Right cardiac atrium (tissue), 5 donors: ENCODE results near the gene HERC6. TPM values are rescaled to one million over a fixed set of nuclear protein-coding genes. Genes with fewer than 3 reads are reported as not detected.

Source experiments
- ATAC-seq, 2 donors: fragments of 200-7000 bp; cut with Tn5 transposase; one replicate each; pipeline versions ENCODE4 v1.8.0 to v1.9.1; 2020; ENCODE audit warnings: moderate library complexity in 2 of 2, mild to moderate bottlenecking in 1 of 2
- DNase-seq, 3 donors: peaks; one replicate each; pipeline ENCODE4 v3.0.0-alpha.2; 2020
- H3K27ac ChIP-seq: one replicate; pipeline ENCODE4 v1.5.1; 2013; ENCODE audit warnings: mild to moderate bottlenecking, low read length, control low read depth, moderate library complexity
- H3K27me3 ChIP-seq: one replicate; pipeline ENCODE4 v1.6.1; 2013; ENCODE audit not compliant: control insufficient read depth, insufficient read depth
- H3K4me1 ChIP-seq: one replicate; pipeline ENCODE4 v1.6.1; 2013; ENCODE audit warnings: low read length; ENCODE audit not compliant: control insufficient read depth, insufficient read depth
- H3K4me3 ChIP-seq: one replicate; pipeline ENCODE4 v1.5.1; 2013; ENCODE audit warnings: low read length, control low read depth
- H3K9me3 ChIP-seq: one replicate; pipeline ENCODE4 v1.6.1; 2013; ENCODE audit warnings: low read length; ENCODE audit not compliant: control insufficient read depth
- WGBS: extraction: QIAGEN DNeasy Blood & Tissue Kit; methylation state at CpG from one replicate; pipeline ENCODE4 v1.1.7; 2013; 5-methylcytosine and 5-hydroxymethylcytosine counted together
- intact Hi-C, 4 donors: fragments of 100-400 bp; cut with DNase I; formaldehyde crosslinking; loops; one replicate each; pipeline versions ENCODE4 v1.11.0 to v1.14.0; 2022 to 2023
- polyA plus RNA-seq: library from polyadenylated mRNA; stranded (reverse); fragments of 200-250 nt; gene quantifications from one replicate; pipeline ENCODE4 v1.2.3, GENCODE V29; 2013
- total RNA-seq, 4 donors: library from RNA; stranded (reverse); fragmentation: NEBNext Ultra II Directional; extraction: Animal tissue kit (Norgen Biotek cat#: 25700); gene quantifications; one replicate each; pipeline ENCODE4 v1.2.1, GENCODE V29; 2021
- donor health status: healthy with polysubstance abuse.
- donor health status: DM: no; HTN: yes; CAD: no.
- donor health status: DM: no; HTN: no; CAD: no.
- donor health status: DM: no; HTN: yes; CAD: no; lungs with severe emphysema.
- donor health status: DM: yes; HTN: yes; CAD: no.

Gene HERC6
- total and polyA plus RNA-seq, 5 donors = 5.1 to 10.9 (median 9.8) TPM

- H3K9me3 ChIP-seq = no peaks in the 10 kb centered on the region
- intact Hi-C loops = no loop called here
Observed at GRCh38 chr4:88390128-88390527, 11.5 kb downstream of the HERC6 start.

GRCh38 chr4:88391703-88392102, 13.1 kb downstream of the HERC6 start:
- no peaks in the 10 kb centered on the region for H3K9me3 ChIP-seq
- intact Hi-C loops = no loop called here
- H3K4me1 ChIP-seq = no peaks in the 10 kb centered on the region
- no peak overlapping the region for H3K4me3 ChIP-seq
- H3K27ac ChIP-seq = no peak overlapping the region
- 83% methylated on average over 1 of the region's 1 CpG for WGBS
- H3K27me3 ChIP-seq = no peaks in the 10 kb centered on the region
- ATAC-seq = no peak
- DNase-seq = no peak

More at GRCh38 chr4:88390128-88390527, 11.5 kb downstream of the HERC6 start:
- H3K4me1 ChIP-seq = no peaks in the 10 kb centered on the region
- DNase-seq (no peak), ATAC-seq (no peak)
- H3K27ac ChIP-seq = no peak overlapping the region
- no peak overlapping the region for H3K4me3 ChIP-seq
- H3K27me3 ChIP-seq = no peaks in the 10 kb centered on the region
- WGBS = 99% methylated on average over 2 of the region's 2 CpGs

GRCh38 chr4:88396681-88397080, 18.0 kb downstream of the HERC6 start:
- Histone ChIP-seq H3K27me3 (no peaks in the 10 kb centered on the region), H3K4me1 (no peaks in the 10 kb centered on the region), H3K9me3 (no peaks in the 10 kb centered on the region), H3K27ac (no peak overlapping the region), H3K4me3 (no peak overlapping the region)
- WGBS = 77% methylated on average over 2 of the region's 2 CpGs
- no peak for DNase-seq
- intact Hi-C loops = no loop called here
- ATAC-seq = no peak

GRCh38 chr4:88398381-88398780, 19.7 kb downstream of the HERC6 start:
- Histone ChIP-seq H3K4me3 (no peak overlapping the region), H3K4me1 (no peaks in the 10 kb centered on the region), H3K9me3 (no peaks in the 10 kb centered on the region), H3K27ac (no peak overlapping the region), H3K27me3 (no peaks in the 10 kb centered on the region)
- intact Hi-C loops = no loop called here
- no peak for ATAC-seq
- 92% methylated on average over 2 of the region's 2 CpGs for WGBS
- DNase-seq = no peak

GRCh38 chr4:88409206-88409605, 30.6 kb downstream of the HERC6 start:
- Histone ChIP-seq H3K27me3 (no peaks in the 10 kb centered on the region), H3K27ac (no peak overlapping the region), H3K4me3 (no peak overlapping the region), H3K4me1 (no peaks in the 10 kb centered on the region), H3K9me3 (no peaks in the 10 kb centered on the region)
- ATAC-seq (no peak), DNase-seq (no peak)
- WGBS = 97% methylated on average over 2 of the region's 2 CpGs
- intact Hi-C loops = no loop called here

- WGBS = 94% methylated on average over 1 of the region's 1 CpG
- intact Hi-C loops = no loop called here
- H3K4me3 ChIP-seq = no peak overlapping the region
- no peaks in the 10 kb centered on the region for H3K9me3 ChIP-seq
- no peak for DNase-seq
- no peaks in the 10 kb centered on the region for H3K4me1 ChIP-seq
- H3K27ac ChIP-seq = no peak overlapping the region
- ATAC-seq = no peak
- no peaks in the 10 kb centered on the region for H3K27me3 ChIP-seq
Observed at GRCh38 chr4:88409789-88410188, 31.1 kb downstream of the HERC6 start.

- no peak overlapping the region for H3K4me3 ChIP-seq
- WGBS = 90% methylated on average over 3 of the region's 3 CpGs
- no peaks in the 10 kb centered on the region for H3K4me1 ChIP-seq
- ATAC-seq = no peak
- DNase-seq = no peak
- no peaks in the 10 kb centered on the region for H3K27me3 ChIP-seq
- intact Hi-C loops = no loop called here
- no peak overlapping the region for H3K27ac ChIP-seq
- no peaks in the 10 kb centered on the region for H3K9me3 ChIP-seq
Observed at GRCh38 chr4:88411491-88412096, 32.9 kb downstream of the HERC6 start.

GRCh38 chr4:88413801-88414200, 35.1 kb downstream of the HERC6 start:
- no peak for DNase-seq
- H3K27me3 ChIP-seq = no peaks in the 10 kb centered on the region
- no peak for ATAC-seq
- no peak overlapping the region for H3K27ac ChIP-seq
- no peaks in the 10 kb centered on the region for H3K9me3 ChIP-seq
- no peaks in the 10 kb centered on the region for H3K4me1 ChIP-seq
- 66% methylated on average over 1 of the region's 1 CpG for WGBS
- no peak overlapping the region for H3K4me3 ChIP-seq
- intact Hi-C loops = no loop called here

GRCh38 chr4:88414755-88415154, 36.1 kb downstream of the HERC6 start:
- no peaks in the 10 kb centered on the region for H3K9me3 ChIP-seq
- 76% methylated on average over 4 of the region's 4 CpGs for WGBS
- no peak for ATAC-seq

GRCh38 chr4:88415982-88416381, 37.3 kb downstream of the HERC6 start:
- H3K4me3 ChIP-seq = no peak overlapping the region
- intact Hi-C loops = no loop called here
- H3K4me1 ChIP-seq = no peaks in the 10 kb centered on the region
- DNase-seq (no peak), ATAC-seq (no peak)
- H3K9me3 ChIP-seq = no peaks in the 10 kb centered on the region
- H3K27ac ChIP-seq = no peak overlapping the region
- no peaks in the 10 kb centered on the region for H3K27me3 ChIP-seq
- 78% methylated on average over 2 of the region's 2 CpGs for WGBS

More at GRCh38 chr4:88414755-88415154, 36.1 kb downstream of the HERC6 start:
- intact Hi-C loops = no loop called here
- H3K4me3 ChIP-seq = no peak overlapping the region
- no peak overlapping the region for H3K27ac ChIP-seq
- H3K27me3 ChIP-seq = no peaks in the 10 kb centered on the region
- no peaks in the 10 kb centered on the region for H3K4me1 ChIP-seq
- DNase-seq = no peak

GRCh38 chr4:88418411-88418810, 39.8 kb downstream of the HERC6 start:
- ATAC-seq (no peak), DNase-seq (no peak)
- Histone ChIP-seq H3K27ac (no peak overlapping the region), H3K4me1 (no peaks in the 10 kb centered on the region), H3K4me3 (no peak overlapping the region), H3K27me3 (no peaks in the 10 kb centered on the region), H3K9me3 (no peaks in the 10 kb centered on the region)
- intact Hi-C loops = no loop called here
- 71% methylated on average over 3 of the region's 3 CpGs for WGBS

- ATAC-seq (no peak), DNase-seq (no peak)
- 77% methylated on average over 5 of the region's 5 CpGs for WGBS
- no peaks in the 10 kb centered on the region for H3K9me3 ChIP-seq
- H3K4me1 ChIP-seq = no peaks in the 10 kb centered on the region
- no peak overlapping the region for H3K27ac ChIP-seq
- H3K4me3 ChIP-seq = no peak overlapping the region
- intact Hi-C loops = no loop called here
- H3K27me3 ChIP-seq = no peaks in the 10 kb centered on the region
Observed at GRCh38 chr4:88419874-88420273, 41.2 kb downstream of the HERC6 start.
